NK-92 treated with Interleukin-12 subunit alpha and Interleukin-12 subunit beta, amount 100 ng/mL, for 24 hours (cell line): Measurements from ENCODE around the gene NRXN2.

Experiments used
- DNase-seq: peaks from one replicate; lab custom pipeline; 2025; lab: John Stamatoyannopoulos, UW

NRXN2 gene

DNA sequence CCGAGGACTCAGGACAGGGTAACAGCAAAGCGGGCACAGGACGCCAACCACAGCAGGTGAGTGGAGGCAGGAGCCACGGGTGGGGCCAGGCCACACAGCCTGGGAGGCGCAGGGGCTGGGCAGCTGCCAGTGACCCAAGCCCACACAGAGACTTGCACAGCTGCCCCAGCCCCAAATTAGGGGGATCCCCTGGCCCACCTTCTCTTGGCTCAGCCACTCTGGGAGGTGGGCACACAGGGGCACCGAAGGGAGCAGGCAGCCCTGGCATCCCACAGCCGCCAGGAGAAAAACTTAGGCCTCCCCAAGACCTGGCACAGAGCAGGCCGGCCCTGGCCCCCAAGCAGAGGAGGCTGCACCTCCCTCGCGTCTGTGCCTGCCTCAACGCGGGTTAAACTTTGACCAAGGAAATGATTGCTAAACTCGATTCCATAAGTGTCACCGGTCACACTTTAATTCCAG lies 132.2 kb downstream of the NRXN2 start, which contains the start of gene SLC22A12:
Gene SLC22A12, plus strand, starts transcription at position 458 of the 459 bp plus-strand sequence. CDS start 337 bp downstream, outside the sequence.
- no peak for DNase-seq

DNA sequence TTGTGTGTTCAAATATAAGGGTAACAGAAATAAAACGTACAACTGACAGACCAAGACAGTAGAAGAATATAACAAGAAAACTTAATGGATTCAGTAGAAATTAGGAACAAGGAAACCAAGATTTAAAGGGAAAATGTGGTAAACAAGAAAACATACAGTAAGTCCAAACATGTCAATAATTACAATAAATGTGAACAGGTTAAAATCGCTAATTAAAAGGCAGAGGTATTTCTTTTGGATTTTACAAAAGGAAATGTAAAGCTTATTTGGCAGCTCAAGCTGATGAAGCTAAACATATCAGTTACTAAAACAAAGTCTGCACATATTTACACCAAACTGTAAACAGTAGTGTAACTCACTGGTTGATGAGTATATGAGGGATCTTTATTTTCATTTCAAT lies 134.3 kb downstream of the NRXN2 start:
- DNase-seq, result no peak

DNA sequence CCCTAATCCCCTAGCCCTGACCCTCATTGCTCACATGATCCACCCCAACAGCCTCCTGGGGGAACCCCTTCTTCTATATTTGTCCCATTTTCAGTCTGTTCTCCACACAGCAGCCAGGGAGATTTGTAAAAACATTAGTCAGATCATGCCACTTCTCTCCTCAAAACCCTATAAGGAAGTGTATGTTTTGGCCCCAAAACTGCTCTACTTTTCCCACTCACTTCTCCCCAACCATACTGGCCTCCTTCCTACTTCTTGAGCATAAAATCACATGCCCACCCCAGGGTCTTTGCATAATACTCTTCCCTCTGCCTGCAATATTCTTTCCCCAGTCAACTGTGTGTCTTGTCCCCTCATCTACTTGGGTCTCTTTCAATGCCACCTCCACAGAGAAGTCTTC lies 136.6 kb downstream of the NRXN2 start:
- DNase-seq, result no peak

DNA sequence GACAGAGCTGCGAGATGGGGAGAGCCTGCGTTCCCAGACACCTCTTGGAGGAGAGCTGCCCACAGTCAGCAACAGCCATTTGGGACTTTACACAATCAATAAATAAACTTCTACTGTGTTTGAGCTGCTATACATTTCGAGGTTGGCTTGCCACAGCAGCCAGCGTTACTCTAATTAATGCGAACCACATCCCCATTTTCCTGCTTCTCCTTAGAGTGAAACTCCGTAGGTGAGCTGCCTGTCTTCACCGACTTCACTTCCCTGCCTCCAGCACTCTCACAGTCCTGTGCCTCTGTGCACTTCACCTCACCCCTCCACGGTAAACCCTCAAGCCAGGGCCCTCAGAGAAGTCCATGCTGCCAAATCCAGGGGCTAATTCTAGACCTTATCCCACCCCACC lies 137.8 kb downstream of the NRXN2 start:
- no peak for DNase-seq

DNA sequence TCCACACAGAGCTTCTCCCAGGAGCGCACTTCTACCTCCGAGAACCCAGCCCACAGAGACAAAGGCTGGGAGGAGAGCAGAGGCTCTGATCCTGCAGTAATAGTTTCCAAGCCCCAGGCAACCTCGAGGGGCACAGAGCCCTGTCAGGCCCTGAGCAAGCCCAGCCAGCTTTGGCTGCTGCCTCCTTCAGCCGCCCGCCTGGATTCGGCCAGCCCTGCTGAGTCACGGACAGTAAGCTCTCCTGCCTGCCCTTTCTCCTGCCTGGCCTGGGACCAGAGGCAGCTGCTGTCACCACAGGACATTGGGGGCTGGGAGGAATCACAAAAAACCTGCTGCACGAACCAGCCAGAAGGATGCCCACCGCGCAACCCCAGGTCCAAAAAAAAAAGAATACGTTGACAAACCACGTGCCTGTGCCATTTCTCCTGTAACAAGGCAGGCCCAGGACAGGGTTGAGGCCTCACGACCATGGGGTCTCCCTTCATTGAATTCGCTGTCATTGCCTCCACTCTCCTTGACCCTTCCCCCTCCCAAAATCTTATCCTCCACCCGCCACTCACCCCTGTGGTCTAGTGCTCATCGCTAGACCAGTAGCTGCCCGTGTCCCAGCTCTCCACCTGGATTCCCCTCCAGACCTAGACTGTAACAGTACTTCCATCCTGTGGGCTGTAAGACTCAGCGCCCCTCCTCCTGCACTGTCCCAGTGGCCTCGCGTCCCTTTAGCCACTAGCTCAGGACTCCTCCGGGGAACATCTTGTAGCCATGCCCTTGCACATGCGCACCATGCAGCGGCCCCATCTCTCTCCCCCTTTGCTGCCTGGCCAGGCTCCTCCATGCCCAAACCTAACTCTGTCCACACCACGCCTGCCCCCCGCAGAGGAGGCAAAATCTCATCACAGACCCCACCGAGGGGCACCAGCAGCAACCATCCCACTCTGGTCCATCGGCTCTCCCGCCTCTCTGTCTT lies 139.4 kb downstream of the NRXN2 start:
- DNase-seq, result no peak

DNA sequence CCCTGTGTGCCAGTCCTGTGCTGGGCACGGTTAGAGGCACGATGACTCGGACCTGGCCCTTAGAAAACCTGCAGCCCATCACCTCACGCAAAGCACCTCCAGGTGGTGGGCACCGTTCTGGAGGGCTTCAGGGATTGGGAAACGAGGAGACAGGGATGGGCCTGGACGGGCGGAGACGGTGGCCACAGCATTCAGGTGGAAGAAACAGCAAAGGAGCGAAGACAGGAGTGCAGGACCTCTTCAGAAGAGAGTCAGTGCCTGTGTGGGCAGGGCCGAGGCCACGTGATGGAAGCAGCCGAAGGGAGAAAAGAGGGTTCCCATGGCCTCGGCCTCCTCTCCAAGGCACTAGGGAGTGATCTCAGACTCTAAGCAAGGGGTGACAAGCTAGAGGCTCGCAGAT lies 140.1 kb downstream of the NRXN2 start:
- no peak for DNase-seq

DNA sequence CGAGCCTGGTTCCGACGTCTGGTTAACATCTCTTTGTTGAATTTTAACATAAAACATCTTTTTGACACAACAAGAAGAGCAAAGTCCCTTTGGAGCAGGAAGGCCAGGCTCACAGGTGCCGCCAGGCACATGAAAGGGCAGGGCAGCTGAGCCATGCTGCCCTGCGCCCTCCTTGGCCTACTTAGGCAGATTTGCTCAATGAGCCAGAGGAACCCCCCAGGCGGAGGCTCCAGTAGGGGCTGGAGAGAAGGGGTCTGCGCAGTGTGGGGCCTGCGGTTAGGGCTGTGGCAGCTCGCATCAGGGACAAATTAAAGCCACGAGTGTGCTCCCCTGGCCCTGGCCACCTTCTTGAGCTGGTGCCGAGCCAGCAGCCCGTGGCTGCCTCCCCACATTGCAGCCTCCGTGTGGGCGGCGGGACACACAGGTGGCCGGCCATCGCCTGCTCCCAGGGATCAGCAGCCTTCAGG lies 141.9 kb downstream of the NRXN2 start:
- no peak for DNase-seq

DNA sequence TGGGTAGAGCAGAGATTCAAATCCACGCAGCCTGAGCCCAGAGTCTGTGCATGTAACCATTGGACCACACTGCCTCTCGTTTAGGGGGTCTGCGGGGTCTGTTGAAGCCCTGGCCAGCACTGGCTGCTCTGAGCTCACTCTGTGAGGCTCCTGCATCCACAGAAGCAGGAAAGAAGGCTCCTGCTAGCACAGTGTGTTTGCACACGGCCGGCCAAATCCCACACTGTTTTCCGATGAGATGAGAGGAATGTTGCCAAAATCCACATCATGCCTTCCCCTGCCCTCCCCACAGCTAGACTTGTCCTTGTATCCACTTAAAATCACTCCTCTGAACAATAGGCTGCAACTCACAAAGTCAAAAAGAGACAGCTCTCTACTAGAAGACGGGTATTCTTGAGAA lies 142.6 kb downstream of the NRXN2 start:
- no peak for DNase-seq

DNA sequence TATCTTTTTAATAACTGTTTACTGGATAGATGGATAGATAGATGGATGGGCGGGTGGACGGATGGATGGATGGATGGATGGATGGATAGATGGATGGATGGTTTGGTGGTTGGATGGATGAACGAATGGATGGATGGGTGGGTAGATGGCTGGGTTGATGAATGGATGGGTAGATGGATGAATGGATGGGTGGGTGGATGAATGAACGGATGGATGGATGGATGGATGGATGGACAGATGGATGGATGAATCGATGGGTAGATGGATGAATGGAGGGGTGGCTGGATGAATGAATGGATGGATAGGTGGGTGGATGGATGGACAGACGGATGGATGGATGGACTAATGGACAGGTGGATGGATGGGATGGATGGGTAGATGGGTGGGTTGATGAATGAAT lies 145.8 kb downstream of the NRXN2 start:
- DNase-seq, result no peak

DNA sequence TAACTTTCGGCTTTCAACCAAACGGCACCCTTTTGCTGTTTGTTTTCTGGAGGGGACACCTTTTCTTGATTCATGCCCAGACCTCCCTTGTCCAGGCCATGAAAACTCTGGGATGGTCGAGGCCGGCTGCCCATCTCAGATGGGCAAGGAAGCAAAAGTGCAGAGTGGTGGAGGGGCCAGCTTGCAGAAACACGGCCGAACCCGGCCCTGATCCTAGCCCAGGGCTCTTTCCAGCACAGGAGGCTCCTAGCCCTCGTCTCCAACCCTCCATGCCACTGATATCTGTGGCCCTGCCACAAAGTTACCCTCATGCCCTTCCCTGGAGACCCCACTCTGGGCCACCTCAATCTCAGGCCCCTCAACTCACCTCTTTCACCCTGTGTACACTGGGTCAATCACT lies 150.9 kb downstream of the NRXN2 start:
- no peak for DNase-seq

DNA sequence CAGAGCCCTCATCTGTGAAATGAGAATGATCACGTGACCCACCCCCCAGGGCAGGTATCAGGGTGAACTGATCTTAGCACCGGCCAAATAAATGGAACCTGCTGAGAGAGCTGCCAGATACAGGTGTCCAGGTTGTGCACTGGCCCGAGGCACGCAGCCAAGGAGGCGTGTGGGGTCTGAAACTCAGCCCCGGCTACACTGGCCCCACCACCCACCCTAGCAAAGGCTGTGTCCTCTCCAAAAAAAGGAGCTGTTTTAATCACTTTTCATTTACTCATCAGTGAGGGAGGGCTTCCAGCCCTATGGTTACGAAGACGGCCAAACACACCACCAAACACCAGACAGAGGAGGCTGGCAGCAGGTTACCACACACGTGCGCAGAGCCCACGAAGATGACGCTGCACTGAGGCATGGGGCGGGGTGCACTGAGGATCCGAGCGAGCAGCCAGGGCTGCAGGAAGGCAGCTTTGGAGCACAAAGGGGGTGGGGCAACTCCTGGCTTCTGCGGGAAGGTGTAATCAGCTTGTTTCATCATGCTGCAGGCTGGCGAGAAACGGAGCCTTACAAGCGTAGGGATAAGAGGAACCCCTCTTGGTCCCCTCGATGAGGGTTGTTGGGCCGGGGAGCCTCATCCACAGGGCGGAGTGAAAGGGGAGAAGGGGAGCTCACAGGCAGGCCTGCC lies 151.4 kb downstream of the NRXN2 start:
- no peak for DNase-seq

DNA sequence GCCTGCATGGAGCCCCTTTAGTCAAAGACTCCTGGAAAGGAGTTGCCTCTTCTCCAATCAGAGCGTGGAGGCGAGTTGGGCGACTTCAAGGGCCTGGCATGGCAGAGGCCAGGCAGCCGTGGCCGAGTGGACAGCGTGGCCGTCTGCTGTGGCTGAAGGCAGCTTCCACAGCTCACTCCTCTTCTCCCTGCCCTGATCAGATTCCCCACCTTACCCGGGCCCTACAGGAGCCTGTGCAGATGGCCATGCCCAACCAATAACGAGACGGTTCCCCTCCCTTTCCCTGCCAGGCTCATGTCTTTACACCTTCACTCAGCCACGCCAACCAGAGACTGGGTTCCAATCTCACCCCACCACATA lies 152.0 kb downstream of the NRXN2 start:
- no peak for DNase-seq

DNA sequence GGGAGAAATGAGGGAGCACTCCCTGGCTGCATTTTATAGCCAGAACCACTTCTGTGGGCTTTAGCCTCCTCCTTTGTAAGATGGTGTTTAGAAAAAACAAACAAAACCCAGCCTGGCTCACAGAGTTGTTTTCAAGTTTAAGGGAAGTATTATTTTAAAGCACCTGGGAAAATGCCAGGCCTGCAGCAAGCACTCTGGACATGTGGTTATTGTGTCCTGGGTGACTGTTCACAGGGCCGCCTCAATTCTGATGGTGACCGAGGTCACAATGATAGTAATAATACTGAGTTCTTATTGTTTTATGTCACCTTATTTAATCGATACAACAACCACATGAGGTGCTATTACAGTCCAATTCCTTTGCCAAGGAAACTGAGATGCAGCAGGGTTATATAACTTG lies 152.7 kb downstream of the NRXN2 start:
- DNase-seq, result no peak

DNA sequence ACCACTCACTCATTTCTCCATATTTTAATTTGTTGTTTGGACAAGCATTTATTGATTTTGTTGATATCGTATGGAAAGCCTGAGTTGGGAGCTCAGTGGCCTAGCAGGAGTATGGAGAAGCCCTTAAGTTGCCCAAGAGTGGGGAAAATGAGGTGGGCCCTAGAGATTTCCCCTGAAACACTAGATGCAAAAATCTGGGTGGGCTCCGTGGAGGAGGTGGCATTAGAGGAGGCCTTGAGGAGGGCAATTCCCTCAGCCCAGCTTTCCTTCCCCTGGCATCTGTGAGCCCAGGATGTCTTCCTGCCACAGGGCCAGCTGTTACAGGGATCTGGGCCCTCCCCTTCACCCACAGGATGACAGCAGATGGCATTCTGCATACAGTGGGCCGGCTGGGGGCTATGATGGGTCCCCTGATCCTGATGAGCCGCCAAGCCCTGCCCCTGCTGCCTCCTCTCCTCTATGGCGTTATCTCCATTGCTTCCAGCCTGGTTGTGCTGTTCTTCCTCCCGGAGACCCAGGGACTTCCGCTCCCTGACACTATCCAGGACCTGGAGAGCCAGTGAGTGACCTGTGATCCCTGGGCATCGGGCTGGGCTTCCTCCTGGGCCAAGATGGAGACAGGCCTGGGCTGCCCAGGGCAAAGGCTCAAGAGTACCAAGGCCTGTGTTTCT lies 153.6 kb downstream of the NRXN2 start:
- no peak for DNase-seq

DNA sequence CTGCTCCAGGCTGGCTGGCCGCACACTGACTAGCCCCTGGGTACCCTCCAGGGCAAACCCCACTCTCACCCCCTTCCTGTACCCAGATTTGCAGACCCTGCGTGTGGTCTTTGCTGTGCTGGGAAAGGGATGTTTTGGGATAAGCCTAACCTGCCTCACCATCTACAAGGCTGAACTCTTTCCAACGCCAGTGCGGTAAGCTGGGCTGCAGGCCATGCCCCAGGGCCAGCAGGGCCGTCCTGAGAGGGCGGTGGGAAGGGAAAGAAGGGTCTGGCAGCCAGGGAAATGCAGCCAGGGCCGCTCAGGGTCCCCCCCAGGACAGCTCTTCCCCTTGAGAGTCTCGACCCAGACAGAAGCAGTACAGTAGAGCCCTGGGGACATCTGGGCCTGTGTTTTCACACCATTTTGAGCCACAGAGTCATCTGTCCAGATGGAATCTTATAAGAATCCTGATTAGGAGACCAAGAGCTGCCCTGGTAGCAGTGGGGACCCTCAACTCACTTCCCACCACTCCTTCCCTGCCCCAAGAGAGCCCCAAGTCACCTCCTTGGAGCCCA lies 154.3 kb downstream of the NRXN2 start:
- DNase-seq, result no peak

DNA sequence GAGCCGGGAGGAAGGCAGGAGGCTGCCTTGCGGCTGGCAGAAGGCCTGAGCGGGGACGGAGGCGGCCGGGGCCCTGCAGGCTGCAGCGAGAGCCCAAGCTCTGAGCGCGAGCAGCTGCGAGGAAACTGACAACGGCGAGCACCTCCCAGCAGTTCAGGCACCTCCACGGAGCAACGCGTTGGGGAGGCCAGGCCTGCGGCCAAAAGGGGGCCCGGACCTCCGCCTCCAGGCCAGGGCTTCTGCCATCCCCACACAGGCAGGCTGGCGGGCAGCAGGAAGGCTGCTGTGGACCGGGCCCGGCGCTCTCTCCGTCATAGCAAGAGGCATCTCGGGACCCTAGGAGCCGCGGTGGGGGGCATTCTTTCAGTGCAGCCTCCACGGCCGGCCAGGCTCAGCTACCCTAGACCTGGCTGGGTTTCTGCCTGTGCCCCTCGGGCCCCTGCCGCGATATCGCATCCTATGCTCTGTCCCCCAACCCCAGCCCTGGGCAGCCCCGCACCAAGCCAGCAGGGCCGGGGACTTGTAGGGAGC lies 154.9 kb downstream of the NRXN2 start:
- no peak for DNase-seq

DNA sequence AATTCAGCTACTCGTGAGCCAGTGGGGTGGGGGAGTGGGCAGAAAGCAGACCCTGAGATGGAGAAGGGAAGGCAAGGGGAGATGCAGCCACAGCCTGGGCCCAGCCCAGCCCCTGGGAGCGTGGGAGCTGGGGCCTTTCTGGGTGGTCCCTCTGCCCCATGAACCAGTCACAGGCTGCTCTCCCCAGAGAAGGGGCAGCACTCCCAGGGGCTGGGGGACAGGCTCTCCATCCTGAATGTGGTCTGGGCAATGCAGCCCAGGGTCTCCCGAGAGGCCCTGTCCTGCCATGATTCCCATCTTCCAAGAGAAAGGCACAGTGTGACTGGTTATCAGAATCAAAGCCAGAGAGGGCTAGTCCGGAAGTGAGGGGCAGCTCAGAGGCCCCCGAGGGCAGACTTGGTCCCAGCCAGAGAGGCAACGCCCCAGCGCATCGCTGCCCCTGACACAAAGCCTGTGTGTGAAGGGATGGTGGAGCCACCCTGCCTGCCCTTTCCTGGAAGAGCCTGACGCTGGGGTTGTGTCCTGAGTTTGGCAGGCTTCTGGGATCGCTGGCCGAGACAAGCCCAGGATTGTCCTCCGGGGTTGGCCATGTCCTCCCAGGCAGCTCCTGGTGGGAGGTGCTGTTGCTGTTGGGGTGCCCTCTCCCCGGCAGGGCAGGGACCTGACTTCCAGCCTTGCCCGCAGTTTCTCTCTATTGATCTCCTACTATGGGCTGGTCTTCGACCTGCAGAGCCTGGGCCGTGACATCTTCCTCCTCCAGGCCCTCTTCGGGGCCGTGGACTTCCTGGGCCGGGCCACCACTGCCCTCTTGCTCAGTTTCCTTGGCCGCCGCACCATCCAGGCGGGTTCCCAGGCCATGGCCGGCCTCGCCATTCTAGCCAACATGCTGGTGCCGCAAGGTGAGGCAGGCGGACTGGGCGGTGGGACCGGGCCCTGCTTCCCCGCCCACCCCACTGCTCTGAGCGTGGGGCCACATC lies 155.8 kb downstream of the NRXN2 start:
- no peak for DNase-seq

DNA sequence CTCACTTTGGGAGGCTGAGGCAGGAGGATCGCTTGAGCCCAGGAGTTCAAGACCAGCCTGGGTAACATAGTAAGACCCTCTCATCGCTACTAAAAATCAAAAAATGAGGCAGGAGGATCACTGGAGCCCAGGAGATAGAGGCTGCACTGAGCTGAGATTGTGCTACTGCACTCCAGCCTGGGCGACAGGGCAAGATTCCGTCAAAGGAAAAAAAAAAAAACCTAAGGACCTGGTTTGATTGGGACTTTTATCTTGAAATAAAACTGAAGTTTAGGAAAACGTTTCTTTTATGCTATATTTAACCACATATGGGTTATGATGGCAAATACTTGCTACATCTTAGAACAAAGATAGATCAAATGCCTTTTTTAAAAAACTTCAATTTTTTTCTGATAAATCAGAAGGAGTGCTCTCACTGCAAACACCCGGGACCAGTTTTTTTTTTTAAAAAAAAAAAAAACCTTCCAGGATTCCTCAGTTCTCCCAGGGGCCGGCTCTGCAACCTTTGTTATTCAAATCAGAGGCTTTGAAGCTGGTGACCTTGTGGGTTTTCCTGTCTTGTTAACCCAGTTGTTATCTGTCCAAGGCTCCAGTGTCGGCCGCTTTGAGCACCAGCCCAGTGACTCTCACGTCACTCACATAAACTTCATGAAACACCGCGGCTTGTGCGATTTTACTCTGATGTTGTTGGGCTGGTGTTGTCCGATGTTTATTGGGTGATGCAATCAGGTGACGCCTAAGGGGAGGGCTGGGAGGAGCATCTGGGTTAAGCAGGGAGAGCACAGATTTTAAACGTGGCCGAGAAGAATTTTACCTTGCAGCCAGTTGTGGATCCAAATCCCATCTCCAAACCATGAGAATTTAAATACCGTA lies 156.7 kb downstream of the NRXN2 start:
- DNase-seq, result no peak

DNA sequence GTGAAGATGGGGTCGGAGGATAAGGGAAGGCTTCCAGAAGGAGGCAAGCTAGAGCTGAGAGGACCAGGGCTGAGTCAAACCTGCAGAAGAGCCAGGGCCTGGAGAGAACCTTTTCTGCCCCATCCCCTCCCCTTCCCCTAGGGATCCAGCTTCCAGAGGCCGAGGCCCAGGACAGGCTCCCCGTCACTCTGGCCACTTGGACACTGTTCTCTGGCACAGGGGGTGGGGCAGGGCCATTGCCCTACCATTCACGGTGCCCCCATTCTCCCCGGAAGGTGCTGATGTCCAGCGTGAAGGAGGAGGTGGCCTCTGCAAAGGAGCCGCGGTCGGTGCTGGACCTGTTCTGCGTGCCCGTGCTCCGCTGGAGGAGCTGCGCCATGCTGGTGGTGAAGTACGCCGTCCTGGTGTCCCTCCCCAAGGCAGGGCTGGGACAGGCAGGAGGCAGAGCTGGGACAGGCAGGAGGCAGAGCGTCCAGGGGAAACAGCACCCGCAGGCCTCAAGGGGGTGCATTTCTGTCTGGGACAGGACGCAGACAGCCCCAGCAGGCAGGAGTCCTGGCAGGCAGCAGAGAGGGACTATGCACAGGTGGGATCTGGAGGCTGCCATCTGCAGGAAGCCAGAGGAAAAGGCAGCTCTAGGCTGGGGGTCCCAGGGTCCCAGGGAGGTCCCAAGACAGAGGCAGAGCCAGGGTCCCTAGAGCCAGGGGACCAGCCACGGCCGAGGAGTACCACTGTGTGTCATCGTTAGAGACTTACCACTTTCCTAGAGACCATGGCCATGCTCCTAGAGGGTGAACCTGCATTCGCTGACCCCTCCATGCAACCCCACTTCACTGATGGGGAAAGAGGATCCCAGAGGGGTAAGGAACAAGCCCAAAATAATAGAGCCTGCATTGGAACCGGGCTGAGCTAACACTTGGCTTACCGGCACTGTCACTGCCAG lies 157.8 kb downstream of the NRXN2 start:
- no peak for DNase-seq
